ENCODE data around the gene SIRT7.

GRCh38 chr17:81902023-81902652 is 15.8 kb downstream of the SIRT7 start, which contains the start of gene NPB:
- TF ChIP-seq CTCF (conservative IDR thresholded peaks at IDR 0.05 in 1 of 2, IDR thresholded peaks at IDR 0.05 in 1 of 2; ENCODE audit: low read depth in 1 of 2, low read length in 2 of 2), result no peak
- no peak for TF ChIP-seq EZH2 (IDR thresholded peaks at IDR 0.05; ENCODE audit: low read length, missing control alignments)

Measured in fibroblast of lung (primary cell).